ENCODE measurements around the gene FAM13A. TPM values are rescaled to one million over a fixed set of nuclear protein-coding genes. Genes with fewer than 3 reads are reported as not detected.

The FAM13A gene
- total and polyA plus RNA-seq, 2 of the 4 experiments (the other 2 are of a cell fraction): 13.1 to 22.0 TPM

GRCh38 chr4:89071311-89071710 is 14.3 kb upstream of the FAM13A start:
- no peaks in the 10 kb centered on the region for H3K9me1 ChIP-seq (ENCODE audit: insufficient read depth, low read length)
- H3K79me1 ChIP-seq (ENCODE audit: low read depth in 1 of 2, low read length in 2 of 2): no peaks in the 10 kb centered on the region
- no peak overlapping the region for H2BK20ac ChIP-seq (ENCODE audit: low read depth, low read length)
- no peak overlapping the region for H4K8ac ChIP-seq (ENCODE audit: low read depth in 2 of 2, low read length in 2 of 2)
- no peak overlapping the region for H3K18ac ChIP-seq (ENCODE audit: low read depth, low read length)
- H3K4me1 ChIP-seq (ENCODE audit: control insufficient read depth, insufficient read depth, low read length): no peaks in the 10 kb centered on the region
- H4K5ac ChIP-seq (ENCODE audit: low read depth, low read length): no peak overlapping the region
- H3K9me3 ChIP-seq (ENCODE audit: control insufficient read depth, insufficient read depth, low read length): no peaks in the 10 kb centered on the region
- no peaks in the 10 kb centered on the region for H4K20me1 ChIP-seq (ENCODE audit: insufficient read depth, low read length)
- WGBS, 2 experiments (ENCODE audit: extremely low coverage in 2 of 2, insufficient read length in 1 of 2): no CpG with 5 or more reads among the region's 3 CpGs
- no peak overlapping the region for H3K9ac ChIP-seq (ENCODE audit: low read depth, low read length)
- no peak overlapping the region for H3K27ac ChIP-seq (ENCODE audit: insufficient read depth, low read length)
- no peak overlapping the region for H3K23ac ChIP-seq (ENCODE audit: low read depth, low read length)
- H3K4ac ChIP-seq (ENCODE audit: low read depth, low read length): no peak overlapping the region
- no peak overlapping the region for H2AK5ac ChIP-seq (ENCODE audit: low read depth, low read length)
- no peak overlapping the region for H3K56ac ChIP-seq (ENCODE audit: extremely low read depth, insufficient read depth, low read length)
- no peak overlapping the region for H3K4me3 ChIP-seq (ENCODE audit: insufficient read depth, low read depth, low read length)
- no peak overlapping the region for H2AFZ ChIP-seq (replicated peaks; ENCODE audit: low read length, poor library complexity)
- TF ChIP-seq, protein P1, sequence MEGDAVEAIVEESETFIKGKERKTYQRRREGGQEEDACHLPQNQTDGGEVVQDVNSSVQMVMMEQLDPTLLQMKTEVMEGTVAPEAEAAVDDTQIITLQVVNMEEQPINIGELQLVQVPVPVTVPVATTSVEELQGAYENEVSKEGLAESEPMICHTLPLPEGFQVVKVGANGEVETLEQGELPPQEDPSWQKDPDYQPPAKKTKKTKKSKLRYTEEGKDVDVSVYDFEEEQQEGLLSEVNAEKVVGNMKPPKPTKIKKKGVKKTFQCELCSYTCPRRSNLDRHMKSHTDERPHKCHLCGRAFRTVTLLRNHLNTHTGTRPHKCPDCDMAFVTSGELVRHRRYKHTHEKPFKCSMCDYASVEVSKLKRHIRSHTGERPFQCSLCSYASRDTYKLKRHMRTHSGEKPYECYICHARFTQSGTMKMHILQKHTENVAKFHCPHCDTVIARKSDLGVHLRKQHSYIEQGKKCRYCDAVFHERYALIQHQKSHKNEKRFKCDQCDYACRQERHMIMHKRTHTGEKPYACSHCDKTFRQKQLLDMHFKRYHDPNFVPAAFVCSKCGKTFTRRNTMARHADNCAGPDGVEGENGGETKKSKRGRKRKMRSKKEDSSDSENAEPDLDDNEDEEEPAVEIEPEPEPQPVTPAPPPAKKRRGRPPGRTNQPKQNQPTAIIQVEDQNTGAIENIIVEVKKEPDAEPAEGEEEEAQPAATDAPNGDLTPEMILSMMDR (conservative IDR thresholded peaks at IDR 0.05; ENCODE audit: low read depth, low read length): no peak
- TF ChIP-seq MAFK (IDR thresholded peaks at IDR 0.05; ENCODE audit: low read depth, low read length) (no peak), NFE2L2 (IDR thresholded peaks at IDR 0.05; ENCODE audit: low read depth, low read length) (no peak), BHLHE40 (IDR thresholded peaks at IDR 0.05; ENCODE audit: low read depth, low read length) (no peak), FOS (IDR thresholded peaks at IDR 0.05; ENCODE audit: low read depth, low read length) (no peak), RFX5 (IDR thresholded peaks at IDR 0.05; ENCODE audit: low read depth, low read length) (no peak), SMC3 (IDR thresholded peaks at IDR 0.05; ENCODE audit: low read depth, low read length) (no peak), CEBPB (IDR thresholded peaks at IDR 0.05; ENCODE audit: low read depth, low read length) (no peak), CHD1 (IDR thresholded peaks at IDR 0.05; ENCODE audit: low read depth, low read length) (no peak), MXI1 (IDR thresholded peaks at IDR 0.05; ENCODE audit: borderline replicate concordance, low read depth, low read length) (no peak), RCOR1 (IDR thresholded peaks at IDR 0.05; ENCODE audit: insufficient replicate concordance, low read length) (no peak), POLR2A (IDR thresholded peaks at IDR 0.05; ENCODE audit: low read depth, low read length) (no peak), RAD21 (IDR thresholded peaks at IDR 0.05; ENCODE audit: low read length) (no peak), MAZ (IDR thresholded peaks at IDR 0.05; ENCODE audit: borderline replicate concordance, low read depth, low read length) (no peak), USF2 (IDR thresholded peaks at IDR 0.05; ENCODE audit: low read depth, low read length) (no peak)
- TF ChIP-seq, protein P2, sequence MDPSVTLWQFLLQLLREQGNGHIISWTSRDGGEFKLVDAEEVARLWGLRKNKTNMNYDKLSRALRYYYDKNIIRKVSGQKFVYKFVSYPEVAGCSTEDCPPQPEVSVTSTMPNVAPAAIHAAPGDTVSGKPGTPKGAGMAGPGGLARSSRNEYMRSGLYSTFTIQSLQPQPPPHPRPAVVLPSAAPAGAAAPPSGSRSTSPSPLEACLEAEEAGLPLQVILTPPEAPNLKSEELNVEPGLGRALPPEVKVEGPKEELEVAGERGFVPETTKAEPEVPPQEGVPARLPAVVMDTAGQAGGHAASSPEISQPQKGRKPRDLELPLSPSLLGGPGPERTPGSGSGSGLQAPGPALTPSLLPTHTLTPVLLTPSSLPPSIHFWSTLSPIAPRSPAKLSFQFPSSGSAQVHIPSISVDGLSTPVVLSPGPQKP (IDR thresholded peaks at IDR 0.05; ENCODE audit: borderline replicate concordance, low read depth, low read length): no peak
- dilution Hi-C loops (cut with HindIII; ENCODE audit: low sequenced_read_pairs, unreplicated experiment) (no loop called here), in situ Hi-C loops (cut with MboI; ENCODE audit: low sequenced_read_pairs) (no loop called here), intact Hi-C loops (cut with micrococcal nuclease) (no loop called here)
- no peak overlapping the region for H3K14ac ChIP-seq (replicated peaks; ENCODE audit: low read depth, low read length)
- ChIA-PET POLR2A (ENCODE audit: unreplicated experiment) (no interaction called here), CTCF (interaction anchor here (0.5 kb wide), 1 partner anchor 216 kb away, joined by 5 read pairs; no protein-coding TSS in a partner anchor)
- DNase-seq (no peak), ATAC-seq (ENCODE audit: low read depth) (no peak)
- H3K4me2 ChIP-seq (ENCODE audit: low read depth, low read length): no peak overlapping the region
- peaks cover 11% of the 10 kb centered on the region for H3K27me3 ChIP-seq (ENCODE audit: control insufficient read depth, insufficient read depth, low read length)
- no peak overlapping the region for H2AK9ac ChIP-seq (replicated peaks; ENCODE audit: low read depth, low read length, poor library complexity)
- no peaks in the 10 kb centered on the region for H3K36me3 ChIP-seq (ENCODE audit: control insufficient read depth, insufficient read depth, low read length)
- no TSS peak for BruUV-seq (replicated peaks)
- no peak overlapping the region for H2BK5ac ChIP-seq (ENCODE audit: low read depth, low read length, poor library complexity, severe bottlenecking)
- H2BK120ac ChIP-seq (ENCODE audit: low read depth, low read length): no peak overlapping the region
- H4K91ac ChIP-seq (ENCODE audit: insufficient read depth, low read depth, low read length): no peak overlapping the region
- H2BK15ac ChIP-seq (ENCODE audit: low read depth, low read length): no peak overlapping the region

Data from IMR-90 (cell line).